Epidermal melanocyte (primary cell): ENCODE data around the gene ZNF467.

Source experiments
- DNase-seq: peaks from one replicate; pipeline ENCODE4 v3.0.0; 2011; ENCODE audit warnings: low spot score; ENCODE audit not compliant: insufficient read length

ZNF467 gene

GRCh38 chr7:149715476-149715875 lies 57.9 kb downstream of the ZNF467 start:
- DNase-seq, result no peak

- DNase-seq, result no peak
Measured at GRCh38 chr7:149714910-149715471, 58.4 kb downstream of the ZNF467 start.
